ENCODE data around the gene CXADR. TPM values are rescaled to one million over a fixed set of nuclear protein-coding genes. Genes with fewer than 3 reads are reported as not detected.

CXADR gene
- total RNA-seq, 1 donor = 2.0 TPM

DNA sequence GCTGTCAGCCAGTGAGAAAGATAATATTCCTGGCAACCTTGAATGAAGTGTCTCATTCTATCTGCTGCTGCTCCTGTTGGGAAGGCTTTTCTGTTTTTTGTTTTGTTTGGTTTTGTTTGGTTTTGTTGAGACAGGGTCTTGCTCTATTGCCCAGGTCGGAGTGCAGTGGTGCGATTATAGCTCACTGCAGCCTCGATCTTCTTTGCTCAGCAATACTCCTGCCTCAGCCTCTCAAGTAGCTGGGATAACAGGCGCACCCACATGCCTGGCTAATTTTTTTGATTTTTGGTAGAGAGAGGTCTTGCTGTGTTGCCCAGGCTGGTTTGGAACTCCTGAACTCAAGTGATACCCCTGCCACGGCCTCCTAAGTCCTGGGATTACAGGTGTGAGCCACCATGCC is 62.2 kb downstream of the CXADR start:
- TF ChIP-seq CTCF (IDR thresholded peaks at IDR 0.05; ENCODE audit: insufficient read depth, low read length) = no peak
- H3K4me3 ChIP-seq (ENCODE audit: low read depth, low read length) = no peak overlapping the region
- no peak for DNase-seq (ENCODE audit: low read depth)

DNA sequence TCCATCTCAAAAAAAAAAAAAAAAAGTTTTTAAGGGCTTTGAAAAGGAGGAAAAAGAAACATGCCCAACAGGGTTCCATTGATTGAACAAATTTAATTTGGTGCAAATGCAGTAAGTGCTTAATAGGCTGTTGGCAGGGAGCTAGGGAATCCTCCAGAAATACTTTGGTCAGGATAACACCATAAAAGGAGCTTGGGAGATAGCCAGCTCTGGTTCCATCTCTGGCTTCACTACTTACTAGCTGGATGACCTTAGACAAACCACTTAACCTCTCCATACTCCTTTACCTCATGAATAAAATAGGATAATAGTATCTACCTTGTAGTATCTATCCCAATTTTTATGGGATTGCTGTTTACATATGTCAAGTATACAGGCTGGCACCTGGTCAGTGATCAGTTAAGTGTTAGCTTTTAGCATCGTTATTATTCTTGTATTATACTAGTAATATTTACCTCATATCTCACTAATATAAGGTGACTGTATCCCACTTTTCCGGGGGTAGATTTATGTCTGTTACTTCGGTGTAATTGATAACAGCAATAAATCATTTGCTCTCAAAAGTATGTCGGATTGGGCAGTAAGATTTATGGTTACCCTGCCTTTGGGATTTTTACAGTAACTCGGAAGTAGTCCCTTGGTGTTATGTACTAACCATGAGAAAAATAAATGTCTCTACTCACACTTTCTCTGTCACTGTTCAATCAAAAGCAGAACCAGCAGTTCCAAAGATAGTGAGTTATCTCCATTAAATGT is 63.4 kb downstream of the CXADR start:
- H3K4me3 ChIP-seq (ENCODE audit: low read depth, low read length) = no peak overlapping the region
- no peak for DNase-seq (ENCODE audit: low read depth)
- TF ChIP-seq CTCF (IDR thresholded peaks at IDR 0.05; ENCODE audit: insufficient read depth, low read length) = no peak

DNA sequence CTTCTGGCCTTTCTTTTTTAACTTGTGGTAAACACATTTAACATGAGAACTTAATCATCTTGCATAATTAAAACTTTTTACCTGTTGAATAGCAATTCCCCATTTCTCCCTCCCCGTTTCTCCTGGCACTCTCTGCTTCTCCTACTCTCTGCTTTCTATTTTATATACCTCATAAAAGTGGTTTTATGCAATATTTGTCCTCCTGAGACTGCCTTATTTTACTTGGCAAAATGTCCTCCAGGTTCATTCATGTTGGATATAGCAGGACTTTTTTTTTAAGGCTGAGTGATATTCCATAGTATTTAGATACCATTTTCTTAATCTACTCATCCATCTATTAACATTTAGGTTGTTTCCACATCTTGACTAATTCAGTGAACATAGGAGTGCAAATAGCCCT is 64.9 kb downstream of the CXADR start:
- DNase-seq (ENCODE audit: low read depth) = no peak
- H3K4me3 ChIP-seq (ENCODE audit: low read depth, low read length) = no peak overlapping the region
- TF ChIP-seq CTCF (IDR thresholded peaks at IDR 0.05; ENCODE audit: insufficient read depth, low read length) = no peak

- no peak for DNase-seq (ENCODE audit: low read depth)
- H3K4me3 ChIP-seq (ENCODE audit: low read depth, low read length) = no peak overlapping the region
- no peak for TF ChIP-seq CTCF (IDR thresholded peaks at IDR 0.05; ENCODE audit: insufficient read depth, low read length)
Observed at GRCh38 chr21:17578162-17578561, 65.3 kb downstream of the CXADR start.

- no peak overlapping the region for H3K4me3 ChIP-seq (ENCODE audit: low read depth, low read length)
- DNase-seq (ENCODE audit: low read depth) = no peak
- no peak for TF ChIP-seq CTCF (IDR thresholded peaks at IDR 0.05; ENCODE audit: insufficient read depth, low read length)
Observed at GRCh38 chr21:17578876-17579275, 66.0 kb downstream of the CXADR start.

DNA sequence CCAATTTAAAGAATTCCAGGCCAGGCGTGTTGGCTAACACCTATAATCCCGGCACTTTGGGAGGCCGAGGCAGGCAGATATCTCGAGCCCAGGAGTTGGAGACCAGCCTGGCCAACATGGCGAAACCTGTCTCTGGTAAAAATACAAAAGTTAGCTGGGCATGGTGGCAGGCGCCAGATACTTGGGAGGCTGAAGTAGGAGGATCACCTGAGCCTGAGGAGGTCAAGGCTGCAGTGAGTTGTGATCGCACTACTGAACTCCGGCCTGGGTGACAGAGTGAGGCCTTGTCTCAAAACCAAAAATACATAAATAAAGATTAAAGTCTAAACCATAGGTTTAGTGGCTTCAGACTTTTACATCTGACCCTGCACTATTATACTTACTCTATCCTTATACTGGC is 67.5 kb downstream of the CXADR start:
- H3K4me3 ChIP-seq (ENCODE audit: low read depth, low read length) = no peak overlapping the region
- no peak for TF ChIP-seq CTCF (IDR thresholded peaks at IDR 0.05; ENCODE audit: insufficient read depth, low read length)
- DNase-seq (ENCODE audit: low read depth) = no peak

DNA sequence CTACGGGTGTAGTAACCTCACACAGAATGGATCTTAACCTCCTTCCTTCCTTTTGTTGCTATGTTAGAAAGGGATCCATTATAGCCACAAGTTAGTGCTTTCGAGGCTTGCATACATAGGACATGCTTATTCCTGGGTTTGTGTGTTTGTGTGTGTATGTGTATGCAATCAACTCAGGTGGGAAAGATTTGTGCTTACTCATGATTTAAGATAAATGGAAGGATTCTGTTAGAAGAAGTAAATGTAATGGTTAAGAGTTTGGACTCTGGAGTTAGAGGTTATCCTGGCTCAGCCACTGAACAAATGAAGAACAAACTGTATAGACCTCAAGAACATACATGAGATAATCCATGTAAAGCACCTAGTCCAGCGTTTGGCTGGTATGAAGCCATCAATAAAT is 71.1 kb downstream of the CXADR start:
- no peak for TF ChIP-seq CTCF (IDR thresholded peaks at IDR 0.05; ENCODE audit: insufficient read depth, low read length)
- H3K4me3 ChIP-seq (ENCODE audit: low read depth, low read length) = no peak overlapping the region
- no peak for DNase-seq (ENCODE audit: low read depth)

Measured in fibroblast of the aortic adventitia (primary cell).